ENCODE data around the gene TMEM171. TPM values are rescaled to one million over a fixed set of nuclear protein-coding genes. Genes with fewer than 3 reads are reported as not detected.

The TMEM171 gene
- polyA plus RNA-seq, 1 donor (not counting 4 experiments of a cell fraction or from before 2014, with no cell fraction given) = 8.7 TPM

- Histone ChIP-seq H3K9me3 (ENCODE audit: control insufficient read depth, low read depth, low read length) (no peaks in the 10 kb centered on the region), H3K4me1 (ENCODE audit: control insufficient read depth, extremely low read depth, insufficient read depth, low read length) (peaks cover 17% of the 10 kb centered on the region), H2AFZ (ENCODE audit: control insufficient read depth, low read length) (no peak overlapping the region), H3K79me2 (ENCODE audit: control insufficient read depth, insufficient read depth, low read length) (no peaks in the 10 kb centered on the region), H3K27me3 (ENCODE audit: control insufficient read depth, extremely low read depth, insufficient read depth, low read length) (no peaks in the 10 kb centered on the region), H3K9me1 (ENCODE audit: control insufficient read depth, extremely low read depth, insufficient read depth, low read length) (no peaks in the 10 kb centered on the region), H3K27ac (ENCODE audit: control insufficient read depth, insufficient read depth, low read length) (no peak overlapping the region), H3K9ac (ENCODE audit: control insufficient read depth, extremely low read depth, insufficient read depth, low read length) (no peak overlapping the region), H3K36me3 (ENCODE audit: control insufficient read depth in 2 of 2, extremely low read depth in 1 of 2, insufficient read depth in 2 of 2, low read length in 2 of 2) (no peaks in the 10 kb centered on the region), H4K20me1 (ENCODE audit: control insufficient read depth, extremely low read depth, insufficient read depth, low read length) (no peaks in the 10 kb centered on the region), H3K4me2 (ENCODE audit: control insufficient read depth, extremely low read depth, insufficient read depth, low read depth, low read length) (peak overlapping the region; percentile 3), H3K4me3 (ENCODE audit: control insufficient read depth in 2 of 3, extremely low read depth in 1 of 3, insufficient read depth in 2 of 3, low read depth in 1 of 3, low read length in 3 of 3) (no peak overlapping the region)
- dilution Hi-C loops (cut with MboI; ENCODE audit: extremely low pct_ligation_motif_present, low sequenced_read_pairs) = no loop called here
- FAIRE-seq = peak; percentile 73
- TF ChIP-seq EZH2 (IDR thresholded peaks at IDR 0.05; ENCODE audit: low read length) = no peak
- no peak for TF ChIP-seq CTCF (optimal IDR thresholded peaks at IDR 0.05 in 1 of 3, IDR thresholded peaks at IDR 0.05 in 1 of 3, conservative IDR thresholded peaks at IDR 0.05 in 1 of 3; ENCODE audit: extremely low read depth in 1 of 3, insufficient read depth in 2 of 3, low read length in 3 of 3)
- DNase-seq (ENCODE audit: low read depth, low spot score) = peak; percentile 32
Observed at GRCh38 chr5:73115399-73116051, 4.8 kb upstream of the TMEM171 start.

GRCh38 chr5:73116506-73116905, 3.9 kb upstream of the TMEM171 start:
- peaks cover under 1% of the 10 kb centered on the region for H3K79me2 ChIP-seq (ENCODE audit: control insufficient read depth, insufficient read depth, low read length)

More at GRCh38 chr5:73116506-73116905, 3.9 kb upstream of the TMEM171 start:
- FAIRE-seq = peak; percentile 65
- no peak for DNase-seq (ENCODE audit: low read depth, low spot score)
- TF ChIP-seq EZH2 (IDR thresholded peaks at IDR 0.05; ENCODE audit: low read length) = no peak
- TF ChIP-seq CTCF (optimal IDR thresholded peaks at IDR 0.05 in 1 of 3, IDR thresholded peaks at IDR 0.05 in 1 of 3, conservative IDR thresholded peaks at IDR 0.05 in 1 of 3; ENCODE audit: extremely low read depth in 1 of 3, insufficient read depth in 2 of 3, low read length in 3 of 3) = no peak
- no peaks in the 10 kb centered on the region for H4K20me1 ChIP-seq (ENCODE audit: control insufficient read depth, extremely low read depth, insufficient read depth, low read length)
- peaks cover 17% of the 10 kb centered on the region for H3K4me1 ChIP-seq (ENCODE audit: control insufficient read depth, extremely low read depth, insufficient read depth, low read length)
- no peaks in the 10 kb centered on the region for H3K9me1 ChIP-seq (ENCODE audit: control insufficient read depth, extremely low read depth, insufficient read depth, low read length)
- dilution Hi-C loops (cut with MboI; ENCODE audit: extremely low pct_ligation_motif_present, low sequenced_read_pairs) = no loop called here
- no peak overlapping the region for H3K4me3 ChIP-seq (ENCODE audit: control insufficient read depth in 2 of 3, extremely low read depth in 1 of 3, insufficient read depth in 2 of 3, low read depth in 1 of 3, low read length in 3 of 3)
- no peak overlapping the region for H3K27ac ChIP-seq (ENCODE audit: control insufficient read depth, insufficient read depth, low read length)
- no peak overlapping the region for H2AFZ ChIP-seq (ENCODE audit: control insufficient read depth, low read length)
- no peak overlapping the region for H3K4me2 ChIP-seq (ENCODE audit: control insufficient read depth, extremely low read depth, insufficient read depth, low read depth, low read length)
- H3K27me3 ChIP-seq (ENCODE audit: control insufficient read depth, extremely low read depth, insufficient read depth, low read length) = no peaks in the 10 kb centered on the region
- no peaks in the 10 kb centered on the region for H3K36me3 ChIP-seq (ENCODE audit: control insufficient read depth in 2 of 2, extremely low read depth in 1 of 2, insufficient read depth in 2 of 2, low read length in 2 of 2)
- no peak overlapping the region for H3K9ac ChIP-seq (ENCODE audit: control insufficient read depth, extremely low read depth, insufficient read depth, low read length)
- H3K9me3 ChIP-seq (ENCODE audit: control insufficient read depth, low read depth, low read length) = no peaks in the 10 kb centered on the region

Measured in keratinocyte (primary cell).